Testis (tissue), 5 donors: ENCODE measurements around the gene ABHD6. TPM values are rescaled to one million over a fixed set of nuclear protein-coding genes. Genes with fewer than 3 reads are reported as not detected.
A peak's percentile ranks its signal among the peaks of the same experiment; 100 is the strongest.

ENCODE experiments used
- DNase-seq: peaks from one replicate; pipeline ENCODE4 v3.0.0-alpha.2; 2019
- H3K27ac ChIP-seq, 2 donors: fragments of 200-600 bp; sonication (generic); one replicate each; pipeline ENCODE4 v1.5.1; 2019
- H3K27me3 ChIP-seq: fragments of 200-600 bp; sonication (generic); one replicate; pipeline ENCODE4 v1.5.1; 2019
- H3K36me3 ChIP-seq: fragments of 200-600 bp; sonication (generic); one replicate; pipeline ENCODE4 v1.5.1; 2017; ENCODE audit warnings: low read depth; ENCODE audit errors: missing control alignments
- H3K4me1 ChIP-seq: fragments of 200-600 bp; sonication (generic); one replicate; pipeline ENCODE4 v1.5.1; 2019
- H3K4me3 ChIP-seq, 2 donors: fragments of 200-600 bp; sonication (generic); one replicate each; pipeline ENCODE4 v1.5.1; 2017 to 2019
- H3K9me3 ChIP-seq: fragments of 200-600 bp; sonication (generic); one replicate; pipeline ENCODE4 v1.5.1; 2017
- CTCF ChIP-seq, 3 experiments: fragments of 450-650 bp in 2 of 3; fragments of 200-600 bp in 1 of 3; sonication (generic) in 1 of 3; IDR thresholded peaks; one replicate each; pipeline ENCODE4 v1.5.1; 2016 to 2019; ENCODE audit warnings: antibody characterized with exemption in 3 of 3, mild to moderate bottlenecking in 2 of 3, moderate library complexity in 1 of 3
- POLR2A ChIP-seq: fragments of 450-650 bp; IDR thresholded peaks from one replicate; pipeline ENCODE4 v1.6.1; 2017; ENCODE audit warnings: antibody characterized with exemption, mild to moderate bottlenecking, moderate library complexity
- WGBS, 2 donors: methylation state at CpG; one replicate each; pipeline ENCODE4 v1.1.5; 2018; 5-methylcytosine and 5-hydroxymethylcytosine counted together
- intact Hi-C: fragments of 100-400 bp; cut with DNase I; formaldehyde crosslinking; loops from one replicate; pipeline ENCODE4 v1.15.1; 2023; ENCODE audit warnings: low total_unique reads
- long read RNA-seq, 2 donors: transcript quantifications; one replicate each; lab custom pipeline, GENCODE V29; 2026
- polyA plus RNA-seq: library from polyadenylated mRNA; stranded (reverse); fragments of 350-450 nt; fragmentation: Illumina TruSeq; extraction: RNeasy Lipid Tissue Mini Kit (QIAGEN cat#74804); gene quantifications from one replicate; pipeline ENCODE4 v1.2.3, GENCODE V29; 2014; ENCODE audit warnings: low read depth, low replicate concordance; ENCODE audit not compliant: insufficient read depth
- total RNA-seq, 2 donors: library from RNA; depleted of rRNA; stranded (reverse); fragments of >200 nt; gene quantifications; one replicate each; pipeline ENCODE4 v1.2.3, GENCODE V29; 2016

ABHD6 gene
- 10 to 100 TPM; 12.1 to 17.8 TPM for total RNA-seq
- polyA plus RNA-seq, result 11.7 TPM
- long read RNA-seq, donor 1, transcript ABHD6-201 (9 exons, 2,393 nt), result major isoform, 5 of 25 reads
- long read RNA-seq, donor 1, partial matches to known transcripts, result 18 of 25 reads
- long read RNA-seq, donor 1, other reads (novel, unspliced or antisense), result 0 of 25 reads
- long read RNA-seq, donor 2, partial matches to known transcripts, result 17 of 19 reads
- long read RNA-seq, donor 2, other reads (novel, unspliced or antisense), result 0 of 19 reads

- Histone ChIP-seq H3K27ac (peak within 1 kb of the TSS; percentile 82 to 87), H3K4me1 (peaks cover 14% of the 10 kb centered on the region), H3K36me3 (no peaks in the 10 kb centered on the region), H3K27me3 (no peaks in the 10 kb centered on the region), H3K9me3 (no peaks in the 10 kb centered on the region), H3K4me3 (peak within 1 kb of the TSS; percentile 77 to 88)
- WGBS, 2 donors, result 0% methylated on average over 30 of the region's 77 CpGs; no CpG with 5 or more reads in 1 of the 2 donors
- peak; percentile 77 for DNase-seq
- TF ChIP-seq CTCF (IDR thresholded peaks at IDR 0.05) (peak; percentile 31 to 46 (median 42)), POLR2A (no peak)
- intact Hi-C loops, result loop anchor here (10.0 kb wide), 1 partner anchor 57 kb away; no protein-coding TSS in a partner anchor
Observed at GRCh38 chr3:58237238-58237940, at the start of gene ABHD6. TSS of gene ABHD6 (plus strand) at chr3:58237792. CDS start at chr3:58256587, 18,795 bp downstream.

DNA sequence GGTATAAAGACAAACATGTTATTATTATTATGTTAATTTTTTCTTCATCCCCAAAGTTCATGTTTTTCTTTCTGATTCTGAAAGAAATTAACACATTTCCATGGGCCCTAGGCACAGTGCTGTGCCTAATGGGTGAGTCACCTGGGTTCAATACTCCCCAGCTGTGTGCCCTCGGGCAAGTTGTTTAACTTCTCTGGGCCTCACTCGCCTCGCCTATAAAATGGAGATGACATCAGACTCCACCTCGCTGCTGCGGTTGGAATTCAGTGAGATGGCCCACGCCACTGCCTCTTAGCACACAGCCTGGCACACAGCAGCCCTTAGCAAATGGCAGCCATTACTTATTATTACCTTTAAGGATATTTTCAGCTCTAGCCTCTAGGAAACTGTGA lies 49.4 kb upstream of the ABHD6 start:
- Histone ChIP-seq H3K27me3 (no peaks in the 10 kb centered on the region), H3K27ac (no peak overlapping the region), H3K4me3 (no peak overlapping the region), H3K4me1 (no peaks in the 10 kb centered on the region), H3K36me3 (no peaks in the 10 kb centered on the region), H3K9me3 (no peaks in the 10 kb centered on the region)
- 86% methylated on average over 6 of the region's 6 CpGs for WGBS, 2 donors
- intact Hi-C loops, result no loop called here
- no peak for TF ChIP-seq POLR2A
- no peak for TF ChIP-seq CTCF (IDR thresholded peaks at IDR 0.05)
- no peak for DNase-seq

GRCh38 chr3:58188921-58189451 lies 48.6 kb upstream of the ABHD6 start:
- Histone ChIP-seq H3K36me3 (no peaks in the 10 kb centered on the region), H3K27me3 (no peaks in the 10 kb centered on the region), H3K9me3 (no peaks in the 10 kb centered on the region), H3K27ac (no peak overlapping the region), H3K4me1 (no peaks in the 10 kb centered on the region), H3K4me3 (no peak overlapping the region)
- WGBS, 2 donors, result 80 to 81% methylated on average over 10 of the region's 10 CpGs
- DNase-seq, result no peak
- no peak for TF ChIP-seq CTCF (IDR thresholded peaks at IDR 0.05)
- TF ChIP-seq POLR2A, result no peak
- intact Hi-C loops, result no loop called here

- intact Hi-C loops, result no loop called here
- no peaks in the 10 kb centered on the region for H3K27me3 ChIP-seq
- TF ChIP-seq POLR2A (no peak), CTCF (IDR thresholded peaks at IDR 0.05) (no peak)
- no peak overlapping the region for H3K4me3 ChIP-seq
- no peaks in the 10 kb centered on the region for H3K36me3 ChIP-seq
- H3K27ac ChIP-seq, result no peak overlapping the region
- H3K4me1 ChIP-seq, result no peaks in the 10 kb centered on the region
- no peaks in the 10 kb centered on the region for H3K9me3 ChIP-seq
- no peak for DNase-seq
- 78 to 79% methylated on average over 5 of the region's 5 CpGs for WGBS, 2 donors
Observed at GRCh38 chr3:58189691-58190090, 47.9 kb upstream of the ABHD6 start.
